Dedifferentiated amniotic fluid mesenchymal stem cell (primary cell): ENCODE results near the gene TRIB2.

Experiments
- DNase-seq: peaks from one replicate; pipeline ENCODE4 v3.0.0-alpha.2; 2016; ENCODE audit errors: extremely low spot score

TRIB2 gene

GRCh38 chr2:12778811-12779579 is 62.3 kb downstream of the TRIB2 start:
- no peak for DNase-seq

GRCh38 chr2:12781329-12781728 is 64.6 kb downstream of the TRIB2 start:
- no peak for DNase-seq

- peak; percentile 15 for DNase-seq
Measured at GRCh38 chr2:12787891-12788801, 71.4 kb downstream of the TRIB2 start.

GRCh38 chr2:12791906-12792305 is 75.2 kb downstream of the TRIB2 start:
- no peak for DNase-seq
